IMR-90 (cell line): ENCODE measurements around the gene SALL4.

ENCODE experiments used
- CEBPB ChIP-seq: IDR thresholded peaks from 2 replicates; pipeline ENCODE4 v1.6.1; 2012; ENCODE audit warnings: low read depth, low read length, improper control_type of control experiment
- CTCF ChIP-seq: conservative IDR thresholded peaks from 2 replicates; pipeline ENCODE4 v1.5.1; 2012; ENCODE audit warnings: mild to moderate bottlenecking, low read depth, low read length, improper control_type of control experiment
- SMC3 ChIP-seq: fragments of 150-350 bp; IDR thresholded peaks from 2 replicates; pipeline ENCODE4 v1.6.1; 2016; ENCODE audit warnings: low read depth, mild to moderate bottlenecking, antibody characterized with exemption, low read length, moderate library complexity

- TF ChIP-seq CEBPB (no peak), CTCF (no peak), SMC3 (no peak)
These were observed 34.2 kb downstream of the SALL4 start, which contains the start of gene ATP9A for GRCh38 chr20:51767867-51768758.
